HepG2 (cell line): Measurements from ENCODE around the gene TUBB2B. TPM values are rescaled to one million over a fixed set of nuclear protein-coding genes. Genes with fewer than 3 reads are reported as not detected.
A peak's percentile ranks its signal among the peaks of the same experiment; 100 is the strongest.

Source experiments
- ERF ChIP-seq: IDR thresholded peaks from 2 replicates; pipeline ENCODE4 v1.6.1; 2018; ENCODE audit warnings: missing biosample characterization, missing genetic modification reagents
- HNRNPUL1 ChIP-seq: fragments of 200-400 bp; formaldehyde crosslinking; IDR thresholded peaks from 2 replicates; pipeline ENCODE4 v1.6.1; 2017; ENCODE audit warnings: low read depth, mild to moderate bottlenecking, low read length, moderate library complexity
- HOXA9 ChIP-seq: sonication (generic); formaldehyde crosslinking; IDR thresholded peaks from 2 replicates; pipeline ENCODE4 v1.8.1; 2022; ENCODE audit warnings: missing genetic modification reagents, mild to moderate bottlenecking, moderate library complexity, borderline replicate concordance
- KLF12 ChIP-seq: sonication (generic); formaldehyde crosslinking; IDR thresholded peaks from 2 replicates; pipeline ENCODE4 v1.4.0; 2020; ENCODE audit warnings: missing genetic modification reagents, borderline replicate concordance
- NCOA1 ChIP-seq: sonication (generic); formaldehyde crosslinking; IDR thresholded peaks from 2 replicates; pipeline ENCODE4 v1.9.0; 2021; ENCODE audit warnings: missing genetic modification reagents
- NFKB2 ChIP-seq: sonication (generic); formaldehyde crosslinking; IDR thresholded peaks from 2 replicates; pipeline ENCODE4 v1.4.0; 2020; ENCODE audit warnings: missing genetic modification reagents, borderline replicate concordance
- SALL1 ChIP-seq: sonication (generic); formaldehyde crosslinking; IDR thresholded peaks from 2 replicates; pipeline ENCODE4 v1.8.0; 2022; ENCODE audit warnings: mild to moderate bottlenecking, missing genetic modification reagents
- SNRNP70 ChIP-seq: fragments of 200-400 bp; formaldehyde crosslinking; IDR thresholded peaks from 2 replicates; pipeline ENCODE4 v1.6.1; 2017; ENCODE audit warnings: mild to moderate bottlenecking, low read depth, low read length, moderate library complexity
- TBL1XR1 ChIP-seq: fragments of 150-350 bp; IDR thresholded peaks from 2 replicates; pipeline ENCODE4 v1.6.1; 2014; ENCODE audit warnings: borderline replicate concordance, low read length; ENCODE audit not compliant: partially characterized antibody
- ZNF180 ChIP-seq: sonication (generic); formaldehyde crosslinking; IDR thresholded peaks from 2 replicates; pipeline ENCODE4 v1.4.0; 2020; ENCODE audit warnings: low read depth, missing genetic modification reagents, borderline replicate concordance
- polyA plus RNA-seq, 8 experiments: library from polyadenylated mRNA; depleted of rRNA in 3 of 8; stranded (reverse) in 7 of 8; unstranded in 1 of 8; fragments of >200 nt; fragmentation: Illumina TruSeq in 4 of 8; extraction: Trizol in 4 of 8; gene quantifications; 2 replicates each; pipeline versions ENCODE4 v1.2.1 to v1.2.3, GENCODE V29; 2011 to 2016; ENCODE audit warnings: low read depth in 4 of 8, missing spikeins in 1 of 8, mixed read lengths in 1 of 8; ENCODE audit not compliant: insufficient read depth in 1 of 8
- total RNA-seq, 5 experiments: library from RNA; depleted of rRNA; stranded (reverse); fragments of >200 nt; fragmentation: Illumina TruSeq; extraction: Trizol; gene quantifications; 2 replicates each; pipeline ENCODE4 v1.2.3, GENCODE V29; 2016; ENCODE audit warnings: low read depth in 1 of 5
- TF ChIP-seq, protein P1 (sequence below): sonication (generic); formaldehyde crosslinking; IDR thresholded peaks from 2 replicates; pipeline ENCODE4 v1.5.1; 2020; ENCODE audit warnings: mild to moderate bottlenecking, missing genetic modification reagents, moderate library complexity
- TF ChIP-seq, protein P2 (sequence below): sonication (generic); formaldehyde crosslinking; IDR thresholded peaks from 2 replicates; pipeline ENCODE4 v1.5.0; 2020; ENCODE audit warnings: mild to moderate bottlenecking, low read depth, missing genetic modification reagents, borderline replicate concordance
- TF ChIP-seq, protein P3 (sequence below): sonication (generic); formaldehyde crosslinking; IDR thresholded peaks from 2 replicates; pipeline ENCODE4 v1.5.1; 2020; ENCODE audit warnings: missing genetic modification reagents, mild to moderate bottlenecking, borderline replicate concordance

Gene TUBB2B
- total and polyA plus RNA-seq, 2 of the 13 experiments (the other 11 are each of a cell fraction or from before 2014, with no cell fraction given) = 10.3 to 23.6 TPM

DNA sequence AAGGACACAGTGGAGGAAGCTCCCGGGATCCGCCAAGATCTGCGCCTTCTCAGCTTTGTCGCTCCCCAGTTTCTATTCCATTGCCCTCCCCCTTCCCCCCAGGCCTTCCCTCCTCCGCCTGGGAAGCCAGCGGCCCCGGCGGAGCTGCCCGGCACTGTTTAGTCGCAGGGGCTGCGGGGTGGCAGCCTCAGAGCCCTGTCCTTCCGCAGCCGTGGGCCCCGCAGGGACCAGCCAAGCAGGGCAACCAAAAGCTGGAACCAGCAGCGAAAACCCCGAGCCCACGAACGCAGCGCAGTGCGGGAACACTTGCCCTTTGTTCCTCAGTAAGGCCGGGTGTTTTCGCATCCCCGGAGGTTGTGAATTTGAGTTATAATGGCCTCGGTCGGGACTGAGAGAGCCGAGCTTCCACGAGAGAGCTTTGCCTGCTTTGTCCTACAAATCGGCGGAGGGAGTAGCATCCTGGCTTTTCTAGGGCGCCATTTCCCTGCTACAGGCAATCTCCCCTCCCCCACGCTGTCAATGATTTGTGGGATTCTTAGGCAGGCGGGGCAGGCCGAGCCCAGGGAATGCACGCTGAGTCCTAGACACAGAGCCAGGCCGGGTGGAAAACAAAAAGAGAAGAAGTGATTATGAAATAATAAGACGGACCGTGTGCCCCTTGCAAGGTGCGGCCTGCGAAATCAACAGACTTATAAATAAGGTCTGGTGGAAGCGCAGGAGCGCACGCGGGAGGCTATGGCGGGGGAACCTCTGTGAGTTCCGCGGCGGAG, 4.0 kb upstream of the TUBB2B start (continued):
- TF ChIP-seq, protein P1, sequence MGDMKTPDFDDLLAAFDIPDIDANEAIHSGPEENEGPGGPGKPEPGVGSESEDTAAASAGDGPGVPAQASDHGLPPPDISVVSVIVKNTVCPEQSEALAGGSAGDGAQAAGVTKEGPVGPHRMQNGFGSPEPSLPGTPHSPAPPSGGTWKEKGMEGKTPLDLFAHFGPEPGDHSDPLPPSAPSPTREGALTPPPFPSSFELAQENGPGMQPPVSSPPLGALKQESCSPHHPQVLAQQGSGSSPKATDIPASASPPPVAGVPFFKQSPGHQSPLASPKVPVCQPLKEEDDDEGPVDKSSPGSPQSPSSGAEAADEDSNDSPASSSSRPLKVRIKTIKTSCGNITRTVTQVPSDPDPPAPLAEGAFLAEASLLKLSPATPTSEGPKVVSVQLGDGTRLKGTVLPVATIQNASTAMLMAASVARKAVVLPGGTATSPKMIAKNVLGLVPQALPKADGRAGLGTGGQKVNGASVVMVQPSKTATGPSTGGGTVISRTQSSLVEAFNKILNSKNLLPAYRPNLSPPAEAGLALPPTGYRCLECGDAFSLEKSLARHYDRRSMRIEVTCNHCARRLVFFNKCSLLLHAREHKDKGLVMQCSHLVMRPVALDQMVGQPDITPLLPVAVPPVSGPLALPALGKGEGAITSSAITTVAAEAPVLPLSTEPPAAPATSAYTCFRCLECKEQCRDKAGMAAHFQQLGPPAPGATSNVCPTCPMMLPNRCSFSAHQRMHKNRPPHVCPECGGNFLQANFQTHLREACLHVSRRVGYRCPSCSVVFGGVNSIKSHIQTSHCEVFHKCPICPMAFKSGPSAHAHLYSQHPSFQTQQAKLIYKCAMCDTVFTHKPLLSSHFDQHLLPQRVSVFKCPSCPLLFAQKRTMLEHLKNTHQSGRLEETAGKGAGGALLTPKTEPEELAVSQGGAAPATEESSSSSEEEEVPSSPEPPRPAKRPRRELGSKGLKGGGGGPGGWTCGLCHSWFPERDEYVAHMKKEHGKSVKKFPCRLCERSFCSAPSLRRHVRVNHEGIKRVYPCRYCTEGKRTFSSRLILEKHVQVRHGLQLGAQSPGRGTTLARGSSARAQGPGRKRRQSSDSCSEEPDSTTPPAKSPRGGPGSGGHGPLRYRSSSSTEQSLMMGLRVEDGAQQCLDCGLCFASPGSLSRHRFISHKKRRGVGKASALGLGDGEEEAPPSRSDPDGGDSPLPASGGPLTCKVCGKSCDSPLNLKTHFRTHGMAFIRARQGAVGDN (CRISPR knock-in tag) = peak; percentile 82
- 0 out of 2 replicates have a peak, but pooled peaks have one; percentile 56 for TF ChIP-seq HOXA9 (CRISPR knock-in tag)
- peak; percentile 76 for TF ChIP-seq SALL1
- TF ChIP-seq, protein P2, sequence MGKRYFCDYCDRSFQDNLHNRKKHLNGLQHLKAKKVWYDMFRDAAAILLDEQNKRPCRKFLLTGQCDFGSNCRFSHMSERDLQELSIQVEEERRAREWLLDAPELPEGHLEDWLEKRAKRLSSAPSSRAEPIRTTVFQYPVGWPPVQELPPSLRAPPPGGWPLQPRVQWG (CRISPR knock-in tag) = no peak
- peak; percentile 47; the same call in 1 of the 2 replicates for TF ChIP-seq ERF (CRISPR knock-in tag)
- peak; percentile 73; the same call in 1 of the 2 replicates for TF ChIP-seq NFKB2 (CRISPR knock-in tag)
- TF ChIP-seq SNRNP70 = no peak
- no peak for TF ChIP-seq ZNF180 (CRISPR knock-in tag)
- no peak for TF ChIP-seq KLF12 (CRISPR knock-in tag)
- TF ChIP-seq HNRNPUL1 = peak; percentile 100
- TF ChIP-seq, protein P3, sequence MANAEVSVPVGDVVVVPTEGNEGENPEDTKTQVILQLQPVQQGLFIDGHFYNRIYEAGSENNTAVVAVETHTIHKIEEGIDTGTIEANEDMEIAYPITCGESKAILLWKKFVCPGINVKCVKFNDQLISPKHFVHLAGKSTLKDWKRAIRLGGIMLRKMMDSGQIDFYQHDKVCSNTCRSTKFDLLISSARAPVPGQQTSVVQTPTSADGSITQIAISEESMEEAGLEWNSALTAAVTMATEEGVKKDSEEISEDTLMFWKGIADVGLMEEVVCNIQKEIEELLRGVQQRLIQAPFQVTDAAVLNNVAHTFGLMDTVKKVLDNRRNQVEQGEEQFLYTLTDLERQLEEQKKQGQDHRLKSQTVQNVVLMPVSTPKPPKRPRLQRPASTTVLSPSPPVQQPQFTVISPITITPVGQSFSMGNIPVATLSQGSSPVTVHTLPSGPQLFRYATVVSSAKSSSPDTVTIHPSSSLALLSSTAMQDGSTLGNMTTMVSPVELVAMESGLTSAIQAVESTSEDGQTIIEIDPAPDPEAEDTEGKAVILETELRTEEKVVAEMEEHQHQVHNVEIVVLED = 0 out of 2 replicates have a peak, but pooled peaks have one; percentile 29
- TF ChIP-seq TBL1XR1 = no peak
- TF ChIP-seq NCOA1 (CRISPR knock-in tag) = peak; percentile 84; the same call in 1 of the 2 replicates
